Astrocyte of the spinal cord (primary cell): ENCODE data around the gene NACC2.

Experiments
- DNase-seq: peaks from one replicate; pipeline ENCODE4 v3.0.0; 2011; ENCODE audit warnings: low read depth, low spot score
- H3K4me3 ChIP-seq: 2 replicates; pipeline ENCODE4 v1.5.1; 2011; ENCODE audit warnings: low read depth, mild to moderate bottlenecking, low read length, moderate library complexity
- in situ Hi-C: cut with HindIII; loops from 2 replicates; pipeline ENCODE4 v1.10.0; 2017; ENCODE audit warnings: low sequenced_read_pairs
- TF ChIP-seq, protein P1 (sequence below): IDR thresholded peaks from 2 replicates; pipeline ENCODE4 v1.5.1; 2012; ENCODE audit warnings: low read depth, mild to moderate bottlenecking, low read length, inconsistent platforms

NACC2 gene

DNA sequence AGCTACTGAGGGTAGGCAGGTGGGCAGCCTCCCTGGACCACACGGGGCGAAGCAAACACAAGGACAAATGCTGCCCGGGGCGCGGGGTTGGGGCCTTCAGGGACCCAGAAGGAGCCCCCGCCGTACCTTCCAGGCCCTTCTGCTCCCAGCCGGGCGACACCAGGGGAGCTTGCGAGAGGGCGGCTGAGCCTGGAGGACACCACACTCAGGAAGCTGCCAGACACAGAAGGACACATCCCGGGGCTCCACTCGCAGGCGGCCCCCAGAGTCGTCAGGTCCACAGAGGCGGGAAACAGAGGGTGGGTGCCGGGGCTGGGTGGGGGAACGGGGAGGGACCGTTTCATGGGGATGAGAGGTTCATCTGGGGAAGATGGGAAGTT is 75.4 kb downstream of the NACC2 start:
- TF ChIP-seq, protein P1, sequence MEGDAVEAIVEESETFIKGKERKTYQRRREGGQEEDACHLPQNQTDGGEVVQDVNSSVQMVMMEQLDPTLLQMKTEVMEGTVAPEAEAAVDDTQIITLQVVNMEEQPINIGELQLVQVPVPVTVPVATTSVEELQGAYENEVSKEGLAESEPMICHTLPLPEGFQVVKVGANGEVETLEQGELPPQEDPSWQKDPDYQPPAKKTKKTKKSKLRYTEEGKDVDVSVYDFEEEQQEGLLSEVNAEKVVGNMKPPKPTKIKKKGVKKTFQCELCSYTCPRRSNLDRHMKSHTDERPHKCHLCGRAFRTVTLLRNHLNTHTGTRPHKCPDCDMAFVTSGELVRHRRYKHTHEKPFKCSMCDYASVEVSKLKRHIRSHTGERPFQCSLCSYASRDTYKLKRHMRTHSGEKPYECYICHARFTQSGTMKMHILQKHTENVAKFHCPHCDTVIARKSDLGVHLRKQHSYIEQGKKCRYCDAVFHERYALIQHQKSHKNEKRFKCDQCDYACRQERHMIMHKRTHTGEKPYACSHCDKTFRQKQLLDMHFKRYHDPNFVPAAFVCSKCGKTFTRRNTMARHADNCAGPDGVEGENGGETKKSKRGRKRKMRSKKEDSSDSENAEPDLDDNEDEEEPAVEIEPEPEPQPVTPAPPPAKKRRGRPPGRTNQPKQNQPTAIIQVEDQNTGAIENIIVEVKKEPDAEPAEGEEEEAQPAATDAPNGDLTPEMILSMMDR, result no peak
- H3K4me3 ChIP-seq, result no peak overlapping the region
- no peak for DNase-seq
- in situ Hi-C loops, result no loop called here

DNA sequence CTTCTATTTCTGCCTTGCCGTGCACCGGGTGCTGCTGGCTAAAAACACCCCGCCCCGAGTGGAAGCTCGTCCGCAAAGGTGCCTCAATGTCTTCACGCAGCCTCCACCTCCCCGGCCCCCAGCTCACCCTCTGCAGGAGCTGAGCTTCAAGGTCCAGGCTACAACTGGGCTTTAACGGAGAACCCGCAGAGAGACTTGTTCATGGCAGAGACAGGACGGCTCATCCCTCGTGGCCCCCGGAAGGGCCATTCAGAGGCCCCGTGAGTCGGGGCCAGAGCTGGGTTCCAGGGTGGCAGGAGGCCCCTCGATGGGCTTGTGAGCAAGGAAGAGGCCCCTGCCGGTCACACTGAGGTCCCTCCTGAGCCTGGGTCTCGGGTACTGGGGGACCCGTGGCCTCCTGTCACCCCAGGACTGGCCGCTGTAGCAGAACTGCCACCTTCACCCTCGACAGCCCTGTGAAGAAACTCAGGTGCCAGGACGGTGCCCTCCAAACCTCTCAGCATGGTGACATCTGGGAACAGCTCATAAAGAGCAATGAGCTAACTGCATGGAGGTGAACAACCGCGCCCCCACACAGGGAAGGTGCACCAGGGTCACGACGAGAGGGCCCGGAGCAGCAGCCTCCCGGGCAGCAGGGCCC is 75.9 kb downstream of the NACC2 start:
- in situ Hi-C loops, result no loop called here
- TF ChIP-seq, protein P1, result no peak
- H3K4me3 ChIP-seq, result no peak overlapping the region
- DNase-seq, result no peak

DNA sequence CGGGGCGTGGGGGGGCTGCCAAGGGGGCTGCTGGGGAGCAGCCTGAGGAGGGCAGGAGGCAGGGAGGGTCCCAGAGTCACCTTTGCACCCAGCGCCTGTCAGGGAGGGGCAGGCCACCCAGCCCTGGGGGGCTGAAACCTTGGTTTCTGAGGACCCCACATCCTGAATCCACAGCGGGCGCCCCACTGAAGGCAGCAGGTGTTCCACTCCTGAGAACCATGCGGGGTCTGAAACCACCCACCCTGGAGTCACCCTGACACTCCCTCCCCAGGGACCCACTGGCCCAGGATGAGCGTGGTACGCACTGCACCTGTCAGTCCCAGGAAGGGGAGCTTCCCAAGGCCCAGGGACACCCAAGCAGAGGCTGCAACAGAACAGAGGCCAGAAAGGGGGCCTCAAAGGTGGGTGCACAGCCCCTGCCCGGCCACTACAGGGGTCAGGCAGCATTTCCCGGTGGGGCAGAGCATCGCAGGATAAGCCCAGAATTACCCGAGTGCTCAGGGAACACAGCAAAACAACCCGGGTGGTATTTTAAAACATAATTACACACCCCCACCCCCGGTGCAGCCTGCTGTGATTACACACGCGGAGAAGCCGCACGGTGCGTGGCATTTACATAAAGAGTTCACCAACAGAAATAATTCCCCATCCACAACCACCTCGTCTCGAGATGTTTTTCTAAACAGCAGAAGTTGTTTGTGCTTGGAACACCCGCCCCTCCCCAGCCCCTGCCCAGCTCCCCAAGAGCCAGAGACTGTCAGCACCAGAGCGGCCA is 76.6 kb downstream of the NACC2 start:
- in situ Hi-C loops, result no loop called here
- TF ChIP-seq, protein P1, result no peak
- no peak overlapping the region for H3K4me3 ChIP-seq
- no peak for DNase-seq

DNA sequence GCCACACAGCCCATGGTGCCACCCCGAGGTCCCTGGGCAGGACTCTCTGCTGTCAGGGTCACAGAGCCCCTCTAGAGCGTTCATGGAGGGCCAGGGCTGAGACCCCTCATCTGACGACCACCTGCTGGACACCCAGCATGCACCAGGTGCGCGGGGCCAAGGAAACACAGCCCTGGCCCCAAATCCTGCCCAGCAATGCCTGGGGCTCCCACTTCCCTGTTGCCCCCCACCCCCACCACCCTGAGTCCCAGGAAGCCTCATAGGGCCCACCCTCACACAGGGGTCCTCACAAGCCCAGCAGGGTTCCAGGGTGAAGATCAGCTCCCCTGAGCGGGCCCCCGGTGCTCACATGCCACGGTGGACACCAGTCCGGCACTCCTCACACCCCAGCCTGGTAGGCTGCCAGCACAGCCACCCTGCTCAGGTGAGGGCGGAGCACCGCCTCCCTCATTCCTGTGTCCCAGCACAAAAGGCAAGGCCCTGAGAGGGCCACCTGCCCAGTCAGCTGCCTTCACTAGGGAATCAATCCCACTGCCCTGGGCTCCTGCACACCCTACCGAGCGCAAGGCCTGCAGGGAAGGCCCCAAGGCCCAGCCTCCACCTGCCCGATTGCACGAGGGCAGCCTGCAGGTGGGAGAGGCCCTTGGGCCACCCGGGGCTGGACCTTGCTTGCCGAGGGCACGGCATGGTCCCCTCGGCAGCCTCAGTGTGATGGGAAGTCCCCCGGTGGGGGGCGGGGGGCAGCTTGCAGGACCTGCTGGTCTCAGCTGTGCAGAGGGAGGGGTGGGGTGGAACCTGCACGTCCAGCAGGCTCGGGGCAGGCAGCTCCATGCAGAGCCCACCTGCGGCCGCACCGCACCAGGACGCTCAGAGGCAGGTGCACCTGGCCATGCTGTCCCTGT is 77.5 kb downstream of the NACC2 start:
- no peak for DNase-seq
- TF ChIP-seq, protein P1, result no peak
- in situ Hi-C loops, result no loop called here
- H3K4me3 ChIP-seq, result no peak overlapping the region

DNA sequence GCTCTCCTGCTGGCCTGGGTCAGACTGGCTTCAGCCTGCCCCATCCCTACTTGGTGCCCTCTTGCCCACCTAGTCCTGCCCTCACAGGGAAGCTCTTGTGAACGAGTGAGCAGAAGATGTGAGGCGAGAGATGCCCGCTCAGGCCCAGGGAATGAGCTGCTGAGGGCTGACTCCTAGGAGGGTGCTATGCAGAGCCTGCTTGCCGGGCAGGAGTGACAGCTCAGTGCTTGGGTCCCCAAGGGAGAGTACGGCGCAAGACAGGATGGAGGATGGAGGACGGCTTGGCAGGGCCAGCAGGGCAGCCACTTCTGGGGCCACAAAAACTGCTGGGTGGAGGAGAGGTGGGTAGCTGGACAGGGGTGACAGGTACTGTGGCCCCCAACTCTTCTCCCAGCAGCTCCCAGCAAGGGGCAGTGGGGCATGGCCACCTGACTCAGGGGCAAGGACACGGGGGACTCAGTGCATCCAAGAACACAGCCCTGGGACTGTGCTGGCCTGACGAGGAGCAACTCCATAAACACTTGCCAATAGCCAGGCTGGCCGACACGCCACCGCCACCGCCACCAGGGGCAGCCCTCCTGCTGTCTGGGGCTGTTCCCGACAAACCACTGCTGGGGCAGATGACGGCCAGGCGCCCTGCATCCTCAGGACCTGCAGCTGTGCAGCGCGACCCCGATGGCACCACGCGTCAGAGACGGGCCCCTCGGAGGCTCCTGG is 78.4 kb downstream of the NACC2 start:
- in situ Hi-C loops, result no loop called here
- no peak for DNase-seq
- H3K4me3 ChIP-seq, result no peak overlapping the region
- TF ChIP-seq, protein P1, result no peak
